Hippocampal formation (tissue), 2 donors: Measurements from ENCODE around the gene MORC4.
"Not testable (repeated sequence)": the region's sequence is repeated elsewhere in the genome, so short reads cannot be mapped to it uniquely, and the experiment has no call there.

Experiments used
- DNase-seq, 2 donors: peaks; one replicate each; lab custom pipeline; 2025; lab: John Stamatoyannopoulos, UW

The MORC4 gene

GRCh38 chrX:107000013-107000515 is at the start of gene MORC4:
Gene MORC4, minus strand, starts transcription at chrX:107000212. Its CDS starts 243 bp downstream, at chrX:106999969.
- DNase-seq = peak; percentile 35 to 68

DNA sequence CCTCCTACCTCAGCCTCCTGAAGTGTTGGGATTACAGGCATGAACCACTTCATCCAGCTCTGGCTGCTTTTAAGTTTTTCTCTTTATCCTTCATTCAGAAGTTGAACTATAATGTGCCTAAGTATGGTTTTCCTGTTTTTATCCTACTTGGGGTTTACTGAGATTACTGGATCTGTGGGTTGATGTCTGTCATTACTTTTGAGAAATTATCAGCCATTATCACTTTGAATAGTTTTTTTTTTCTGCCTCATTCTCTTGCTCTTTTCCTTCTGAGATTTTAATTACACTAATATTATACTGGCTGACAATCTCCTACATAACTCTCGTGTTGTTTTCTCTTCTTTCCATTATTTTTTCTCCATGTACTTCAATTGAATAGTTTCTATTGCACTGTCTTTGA is 47.6 kb upstream of the MORC4 start:
- no peak for DNase-seq

- DNase-seq = no peak
Measured at GRCh38 chrX:107029752-107030151, 29.7 kb upstream of the MORC4 start.

DNA sequence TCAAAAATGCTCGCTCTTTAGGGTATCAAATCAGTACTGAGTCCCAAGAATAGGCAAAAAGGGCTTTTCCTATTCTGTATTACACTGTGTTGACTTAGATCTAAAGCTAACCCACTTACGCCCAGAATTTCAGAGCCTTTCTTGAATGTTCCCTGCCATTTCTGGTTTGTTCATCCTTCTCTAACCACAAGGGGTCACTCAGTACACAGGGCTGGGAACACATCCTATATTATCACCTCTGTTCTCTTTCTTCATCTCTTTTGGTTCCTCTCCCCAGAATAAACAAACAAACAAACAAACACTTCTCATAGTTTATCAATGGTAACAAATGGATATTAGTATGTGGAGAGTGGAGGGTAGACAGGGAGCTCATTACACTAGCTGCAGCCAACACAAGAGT is 25.5 kb upstream of the MORC4 start:
- DNase-seq = peak in 1 of 2 donors; percentile 16

DNA sequence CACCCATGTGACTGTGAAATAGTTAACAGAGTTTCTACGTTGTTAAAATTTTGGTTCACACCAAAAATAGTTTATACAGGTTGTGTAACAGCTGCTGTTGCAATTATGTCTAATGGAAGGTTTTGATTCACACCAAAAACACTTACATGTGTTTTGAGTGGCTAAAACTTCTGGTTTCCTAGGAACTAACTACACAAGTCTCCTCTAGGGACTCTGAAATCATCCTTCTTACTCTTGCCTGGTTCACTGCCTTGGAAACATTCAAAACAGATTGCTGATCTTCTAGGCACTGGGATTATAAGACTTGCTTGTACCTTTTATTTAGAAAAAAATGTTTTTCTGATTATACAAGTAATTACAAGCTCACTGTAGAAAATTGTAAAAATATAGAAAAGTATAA is 14.9 kb upstream of the MORC4 start:
- no peak for DNase-seq

- no peak for DNase-seq
Measured at GRCh38 chrX:107008034-107008433, 8.0 kb upstream of the MORC4 start.

- DNase-seq = peak; percentile 7 to 10
Measured at GRCh38 chrX:106999002-106999975, 723 bp downstream of the MORC4 start.

DNA sequence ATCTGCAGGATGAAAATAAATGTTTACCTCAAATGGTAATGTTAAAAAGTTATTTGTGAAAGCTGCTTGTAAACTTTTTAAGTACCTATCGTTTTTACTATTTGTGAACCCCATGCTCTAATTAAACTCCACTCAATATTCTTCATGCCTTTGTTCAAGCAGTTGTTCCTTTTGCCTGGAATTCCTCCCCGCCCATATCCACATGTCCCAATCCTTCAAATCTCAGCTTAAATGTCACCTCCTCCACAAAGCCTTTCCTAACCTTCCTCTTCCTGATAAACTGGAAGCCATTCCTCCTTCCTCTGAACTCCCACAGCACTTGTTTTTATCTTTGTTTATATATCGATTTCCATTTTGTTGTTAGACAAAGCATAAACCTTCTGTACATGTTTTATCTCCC is 2.4 kb downstream of the MORC4 start:
- DNase-seq = no peak

DNA sequence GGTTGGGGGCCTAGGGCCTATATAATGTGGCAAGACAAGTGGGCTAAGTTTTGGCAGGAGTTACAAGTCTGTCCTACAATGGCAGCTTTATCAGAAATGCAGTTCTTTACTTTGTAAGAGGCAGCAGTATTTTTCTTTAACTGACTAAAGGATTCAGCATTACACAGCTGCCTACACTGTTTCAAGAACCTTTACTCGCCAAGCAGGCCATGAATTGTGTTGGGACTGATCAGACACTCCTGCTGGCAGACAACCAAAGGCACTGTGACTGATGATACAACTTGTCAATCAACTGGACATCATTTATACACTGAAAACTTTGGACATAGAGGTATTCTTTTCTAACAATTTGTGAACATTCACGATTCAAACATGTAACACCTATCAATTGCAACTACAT is 4.3 kb downstream of the MORC4 start:
- no peak for DNase-seq

DNA sequence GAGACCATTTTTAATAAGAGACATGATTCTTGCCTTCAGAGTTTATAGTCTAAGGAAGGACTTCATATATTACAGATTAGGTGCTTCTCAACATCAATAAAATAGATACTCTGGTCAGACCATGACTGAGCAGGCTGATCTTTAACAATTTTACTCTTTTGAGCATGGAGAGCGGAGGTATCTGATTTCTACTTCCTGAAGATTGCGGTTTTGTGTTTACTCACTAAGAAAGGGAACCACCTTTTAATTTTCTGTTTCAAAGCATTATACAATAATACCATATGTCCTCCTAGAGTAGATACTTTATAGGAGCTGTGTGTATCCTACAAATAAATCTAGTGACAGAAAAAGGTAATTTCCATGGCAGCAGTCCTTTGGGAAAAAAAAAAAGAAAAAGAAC is 12.5 kb downstream of the MORC4 start:
- DNase-seq = no peak

DNA sequence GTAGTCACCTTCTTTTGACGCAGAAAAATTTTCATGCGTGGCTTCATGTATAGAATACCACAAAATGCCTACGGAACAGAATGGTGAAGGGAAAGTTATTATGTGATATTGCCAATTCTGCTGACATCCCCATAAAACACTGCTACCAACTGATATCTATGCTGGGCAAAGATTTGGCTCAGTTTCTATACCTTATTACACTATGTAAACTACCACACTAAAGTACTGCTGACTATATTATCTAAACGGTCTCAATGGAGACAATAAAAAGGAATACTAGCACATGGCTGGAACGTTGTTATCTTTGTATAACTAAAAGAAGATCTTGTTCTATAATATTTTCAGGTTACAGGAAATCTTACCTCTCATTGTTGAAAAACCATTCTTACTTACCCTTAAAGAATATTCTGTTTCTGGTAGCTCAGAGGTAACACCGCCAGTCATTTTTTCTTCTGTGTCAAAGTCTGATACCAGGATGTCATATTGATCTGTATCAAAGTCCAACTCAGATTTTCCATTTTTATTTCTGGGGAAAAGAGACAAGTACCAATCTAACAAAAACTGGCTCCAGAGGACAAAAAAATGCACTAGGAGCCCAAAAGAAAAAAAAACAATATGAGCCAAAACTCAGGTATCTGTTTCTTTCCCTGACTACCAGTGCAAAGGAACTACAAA is 18.9 kb downstream of the MORC4 start:
- DNase-seq = no peak

DNA sequence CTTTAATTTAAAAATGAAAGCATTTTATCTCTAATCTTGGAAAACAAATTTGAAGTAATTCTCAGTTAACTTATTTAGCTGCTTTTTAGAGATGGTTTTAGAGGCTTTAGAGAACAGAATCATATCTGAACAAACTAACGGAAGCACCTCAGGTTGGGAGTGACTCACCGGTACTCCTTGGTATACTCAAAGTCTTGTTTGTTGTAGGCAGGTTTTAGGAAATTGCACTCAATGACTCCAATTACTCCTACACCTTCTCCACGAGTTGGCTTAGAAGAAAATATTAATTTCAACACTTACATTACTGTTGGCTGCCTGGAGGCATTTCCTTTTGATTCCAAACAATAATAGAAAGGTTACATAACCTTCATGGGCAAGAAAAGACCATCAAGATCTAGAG is 23.6 kb downstream of the MORC4 start:
- no peak for DNase-seq

DNA sequence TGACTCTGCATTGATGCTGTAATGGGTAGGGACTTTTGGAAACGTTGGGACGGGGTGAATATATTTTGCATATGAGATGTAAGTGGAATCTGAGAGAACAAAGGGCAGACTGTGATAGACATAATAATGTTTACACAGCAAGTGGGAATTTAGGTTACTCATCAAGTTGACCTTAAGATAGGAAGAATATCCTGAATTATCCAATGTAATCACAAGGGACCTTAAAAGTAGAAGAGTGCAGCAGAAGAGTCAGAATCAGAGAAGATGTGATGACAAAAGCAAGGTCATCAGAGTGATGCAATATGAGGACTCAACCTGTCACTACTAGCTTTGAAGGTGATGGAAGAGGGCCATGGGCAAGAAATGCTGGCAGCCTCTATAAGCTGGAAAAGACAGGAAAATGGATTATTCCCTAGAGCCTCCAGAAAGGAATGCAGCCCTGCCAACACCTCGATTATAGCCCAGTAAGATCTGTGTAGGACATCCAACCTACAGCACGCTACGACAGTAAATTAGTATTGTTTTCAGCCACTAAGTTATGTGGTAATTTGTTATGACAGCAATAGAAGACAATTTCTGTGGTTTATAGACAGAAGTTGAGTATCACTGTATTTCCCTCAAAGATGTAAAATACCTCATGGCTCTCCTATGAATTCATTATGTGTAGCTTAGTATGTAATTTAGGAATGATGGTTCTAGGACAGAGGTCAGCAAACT is 26.4 kb downstream of the MORC4 start:
- no peak for DNase-seq

DNA sequence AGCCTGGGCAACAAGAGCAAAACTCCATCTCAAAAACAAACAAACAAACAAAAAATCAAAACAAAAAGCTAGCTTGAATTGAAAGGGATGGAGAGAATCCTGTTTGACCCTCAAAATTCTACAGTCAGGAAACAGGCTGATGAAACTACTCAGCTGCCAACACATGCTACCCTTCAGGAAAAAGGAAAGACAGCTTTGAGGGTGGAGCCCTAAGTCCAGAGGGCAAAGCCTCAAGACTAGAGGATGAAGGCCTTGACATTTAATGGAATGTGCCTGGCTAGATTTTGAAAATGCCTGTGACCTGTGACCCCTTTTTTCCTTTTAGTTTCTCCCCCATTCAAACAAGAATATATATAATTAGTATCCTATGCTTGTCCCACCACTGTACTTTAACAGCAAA is 27.1 kb downstream of the MORC4 start:
- no peak for DNase-seq

DNA sequence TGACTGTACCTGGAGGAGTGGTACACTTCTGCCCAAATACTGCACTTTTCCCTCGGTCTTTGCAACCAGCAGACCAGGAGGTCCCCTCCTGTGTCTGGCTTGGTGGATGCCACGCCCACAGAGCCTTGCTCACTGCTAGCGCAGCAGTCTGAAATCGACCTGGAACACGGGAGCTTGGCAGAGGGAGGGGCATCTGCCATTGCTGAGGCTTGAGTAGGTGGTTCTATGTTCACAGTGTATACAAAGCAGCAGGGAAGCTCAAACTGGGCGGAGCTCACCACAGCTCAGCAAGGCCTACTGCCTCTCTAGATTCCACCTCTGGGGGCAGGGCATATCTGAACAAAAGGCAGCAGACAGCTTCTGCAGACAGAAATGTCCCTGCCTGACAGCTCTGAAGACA is 33.5 kb downstream of the MORC4 start:
- not testable (repeated sequence) for DNase-seq

GRCh38 chrX:106964290-106964689 is 35.7 kb downstream of the MORC4 start:
- DNase-seq = no peak

- DNase-seq = no peak
Measured at GRCh38 chrX:106963111-106963510, 36.9 kb downstream of the MORC4 start.

GRCh38 chrX:106959901-106960300 is 40.1 kb downstream of the MORC4 start:
- no peak for DNase-seq

- no peak for DNase-seq
Measured at GRCh38 chrX:106957856-106958255, 42.2 kb downstream of the MORC4 start.

- DNase-seq = no peak
Measured at GRCh38 chrX:106955004-106955772, 44.8 kb downstream of the MORC4 start.

- no peak for DNase-seq
Measured at GRCh38 chrX:106954041-106954440, 46.0 kb downstream of the MORC4 start.
